ENCODE results near the gene DTHD1.

DTHD1 gene

GRCh38 chr4:36249610-36250009 is 31.8 kb upstream of the DTHD1 start:
- no peak overlapping the region for H3K27ac ChIP-seq (ENCODE audit: low read length)
- H3K9me3 ChIP-seq (ENCODE audit: control insufficient read depth in 2 of 2, low read length in 2 of 2): no peaks in the 10 kb centered on the region
- no peak overlapping the region for H3K4me3 ChIP-seq (ENCODE audit: low read length in 2 of 2)
- no peaks in the 10 kb centered on the region for H3K36me3 ChIP-seq (ENCODE audit: control insufficient read depth in 2 of 2, insufficient read depth in 2 of 2, low read length in 2 of 2)
- no peak overlapping the region for H3K9ac ChIP-seq (ENCODE audit: low read length in 2 of 2)
- no peaks in the 10 kb centered on the region for H3K4me1 ChIP-seq (ENCODE audit: control insufficient read depth, insufficient read depth, low read length)
- peaks cover 2 to 3% of the 10 kb centered on the region in 2 donors for H3K27me3 ChIP-seq (ENCODE audit: control insufficient read depth in 1 of 2, insufficient read depth in 2 of 2, low read length in 2 of 2)

- Histone ChIP-seq H3K9me3 (ENCODE audit: control insufficient read depth in 2 of 2, low read length in 2 of 2) (no peaks in the 10 kb centered on the region), H3K9ac (ENCODE audit: low read length in 2 of 2) (no peak overlapping the region), H3K4me1 (ENCODE audit: control insufficient read depth, insufficient read depth, low read length) (no peaks in the 10 kb centered on the region), H3K4me3 (ENCODE audit: low read length in 2 of 2) (no peak overlapping the region), H3K27me3 (ENCODE audit: control insufficient read depth in 1 of 2, insufficient read depth in 2 of 2, low read length in 2 of 2) (no peaks in the 10 kb centered on the region), H3K36me3 (ENCODE audit: control insufficient read depth in 2 of 2, insufficient read depth in 2 of 2, low read length in 2 of 2) (no peaks in the 10 kb centered on the region), H3K27ac (ENCODE audit: low read length) (no peak overlapping the region)
These were observed 29.4 kb upstream of the DTHD1 start for GRCh38 chr4:36251983-36252382.

- no peak overlapping the region for H3K4me3 ChIP-seq (ENCODE audit: low read length in 2 of 2)
- no peak overlapping the region for H3K27ac ChIP-seq (ENCODE audit: low read length)
- no peak overlapping the region for H3K9ac ChIP-seq (ENCODE audit: low read length in 2 of 2)
- no peaks in the 10 kb centered on the region for H3K36me3 ChIP-seq (ENCODE audit: control insufficient read depth in 2 of 2, insufficient read depth in 2 of 2, low read length in 2 of 2)
- no peaks in the 10 kb centered on the region for H3K27me3 ChIP-seq (ENCODE audit: control insufficient read depth in 1 of 2, insufficient read depth in 2 of 2, low read length in 2 of 2)
- H3K9me3 ChIP-seq (ENCODE audit: control insufficient read depth in 2 of 2, low read length in 2 of 2): no peaks in the 10 kb centered on the region
- no peaks in the 10 kb centered on the region for H3K4me1 ChIP-seq (ENCODE audit: control insufficient read depth, insufficient read depth, low read length)
These were observed 27.0 kb upstream of the DTHD1 start for GRCh38 chr4:36254371-36254770.

- H3K4me3 ChIP-seq (ENCODE audit: low read length in 2 of 2): no peak overlapping the region
- H3K9ac ChIP-seq (ENCODE audit: low read length in 2 of 2): no peak overlapping the region
- no peaks in the 10 kb centered on the region for H3K9me3 ChIP-seq (ENCODE audit: control insufficient read depth in 2 of 2, low read length in 2 of 2)
- no peaks in the 10 kb centered on the region for H3K36me3 ChIP-seq (ENCODE audit: control insufficient read depth in 2 of 2, insufficient read depth in 2 of 2, low read length in 2 of 2)
- H3K27me3 ChIP-seq (ENCODE audit: control insufficient read depth in 1 of 2, insufficient read depth in 2 of 2, low read length in 2 of 2): no peaks in the 10 kb centered on the region
- no peaks in the 10 kb centered on the region for H3K4me1 ChIP-seq (ENCODE audit: control insufficient read depth, insufficient read depth, low read length)
- no peak overlapping the region for H3K27ac ChIP-seq (ENCODE audit: low read length)
These were observed 25.8 kb upstream of the DTHD1 start for GRCh38 chr4:36255577-36255976.

GRCh38 chr4:36256398-36256891 is 25.0 kb upstream of the DTHD1 start:
- H3K9me3 ChIP-seq (ENCODE audit: control insufficient read depth in 2 of 2, low read length in 2 of 2): no peaks in the 10 kb centered on the region
- H3K27ac ChIP-seq (ENCODE audit: low read length): no peak overlapping the region
- no peaks in the 10 kb centered on the region for H3K27me3 ChIP-seq (ENCODE audit: control insufficient read depth in 1 of 2, insufficient read depth in 2 of 2, low read length in 2 of 2)
- H3K9ac ChIP-seq (ENCODE audit: low read length in 2 of 2): no peak overlapping the region
- H3K4me1 ChIP-seq (ENCODE audit: control insufficient read depth, insufficient read depth, low read length): no peaks in the 10 kb centered on the region
- H3K4me3 ChIP-seq (ENCODE audit: low read length in 2 of 2): no peak overlapping the region
- no peaks in the 10 kb centered on the region for H3K36me3 ChIP-seq (ENCODE audit: control insufficient read depth in 2 of 2, insufficient read depth in 2 of 2, low read length in 2 of 2)

- no peak overlapping the region for H3K9ac ChIP-seq (ENCODE audit: low read length in 2 of 2)
- no peak overlapping the region for H3K27ac ChIP-seq (ENCODE audit: low read length)
- H3K27me3 ChIP-seq (ENCODE audit: control insufficient read depth in 1 of 2, insufficient read depth in 2 of 2, low read length in 2 of 2): no peaks in the 10 kb centered on the region
- no peak overlapping the region for H3K4me3 ChIP-seq (ENCODE audit: low read length in 2 of 2)
- no peaks in the 10 kb centered on the region for H3K9me3 ChIP-seq (ENCODE audit: control insufficient read depth in 2 of 2, low read length in 2 of 2)
- H3K36me3 ChIP-seq (ENCODE audit: control insufficient read depth in 2 of 2, insufficient read depth in 2 of 2, low read length in 2 of 2): no peaks in the 10 kb centered on the region
- H3K4me1 ChIP-seq (ENCODE audit: control insufficient read depth, insufficient read depth, low read length): no peaks in the 10 kb centered on the region
These were observed 20.7 kb upstream of the DTHD1 start for GRCh38 chr4:36260731-36261130.

- Histone ChIP-seq H3K4me3 (ENCODE audit: low read length in 2 of 2) (no peak overlapping the region), H3K36me3 (ENCODE audit: control insufficient read depth in 2 of 2, insufficient read depth in 2 of 2, low read length in 2 of 2) (no peaks in the 10 kb centered on the region), H3K4me1 (ENCODE audit: control insufficient read depth, insufficient read depth, low read length) (no peaks in the 10 kb centered on the region), H3K27me3 (ENCODE audit: control insufficient read depth in 1 of 2, insufficient read depth in 2 of 2, low read length in 2 of 2) (no peaks in the 10 kb centered on the region), H3K9me3 (ENCODE audit: control insufficient read depth in 2 of 2, low read length in 2 of 2) (no peaks in the 10 kb centered on the region), H3K9ac (ENCODE audit: low read length in 2 of 2) (no peak overlapping the region), H3K27ac (ENCODE audit: low read length) (no peak overlapping the region)
These were observed 17.1 kb upstream of the DTHD1 start for GRCh38 chr4:36264207-36264826.

GRCh38 chr4:36267486-36268268 is 13.7 kb upstream of the DTHD1 start:
- Histone ChIP-seq H3K4me3 (ENCODE audit: low read length in 2 of 2) (no peak overlapping the region), H3K27ac (ENCODE audit: low read length) (no peak overlapping the region), H3K4me1 (ENCODE audit: control insufficient read depth, insufficient read depth, low read length) (no peaks in the 10 kb centered on the region), H3K27me3 (ENCODE audit: control insufficient read depth in 1 of 2, insufficient read depth in 2 of 2, low read length in 2 of 2) (no peaks in the 10 kb centered on the region), H3K9ac (ENCODE audit: low read length in 2 of 2) (no peak overlapping the region), H3K36me3 (ENCODE audit: control insufficient read depth in 2 of 2, insufficient read depth in 2 of 2, low read length in 2 of 2) (no peaks in the 10 kb centered on the region), H3K9me3 (ENCODE audit: control insufficient read depth in 2 of 2, low read length in 2 of 2) (no peaks in the 10 kb centered on the region)

- Histone ChIP-seq H3K9me3 (ENCODE audit: control insufficient read depth in 2 of 2, low read length in 2 of 2) (no peaks in the 10 kb centered on the region), H3K4me3 (ENCODE audit: low read length in 2 of 2) (no peak overlapping the region), H3K27ac (ENCODE audit: low read length) (no peak overlapping the region), H3K4me1 (ENCODE audit: control insufficient read depth, insufficient read depth, low read length) (no peaks in the 10 kb centered on the region), H3K36me3 (ENCODE audit: control insufficient read depth in 2 of 2, insufficient read depth in 2 of 2, low read length in 2 of 2) (no peaks in the 10 kb centered on the region), H3K9ac (ENCODE audit: low read length in 2 of 2) (no peak overlapping the region), H3K27me3 (ENCODE audit: control insufficient read depth in 1 of 2, insufficient read depth in 2 of 2, low read length in 2 of 2) (no peaks in the 10 kb centered on the region)
These were observed 12.3 kb upstream of the DTHD1 start for GRCh38 chr4:36269101-36269500.

- H3K9me3 ChIP-seq (ENCODE audit: control insufficient read depth in 2 of 2, low read length in 2 of 2): no peaks in the 10 kb centered on the region
- no peak overlapping the region for H3K9ac ChIP-seq (ENCODE audit: low read length in 2 of 2)
- H3K4me1 ChIP-seq (ENCODE audit: control insufficient read depth, insufficient read depth, low read length): no peaks in the 10 kb centered on the region
- H3K36me3 ChIP-seq (ENCODE audit: control insufficient read depth in 2 of 2, insufficient read depth in 2 of 2, low read length in 2 of 2): no peaks in the 10 kb centered on the region
- no peaks in the 10 kb centered on the region for H3K27me3 ChIP-seq (ENCODE audit: control insufficient read depth in 1 of 2, insufficient read depth in 2 of 2, low read length in 2 of 2)
- H3K27ac ChIP-seq (ENCODE audit: low read length): no peak overlapping the region
- H3K4me3 ChIP-seq (ENCODE audit: low read length in 2 of 2): no peak overlapping the region
These were observed 11.8 kb upstream of the DTHD1 start for GRCh38 chr4:36269533-36270173.

GRCh38 chr4:36273276-36273675 is 8.1 kb upstream of the DTHD1 start:
- Histone ChIP-seq H3K9me3 (ENCODE audit: control insufficient read depth in 2 of 2, low read length in 2 of 2) (no peaks in the 10 kb centered on the region), H3K9ac (ENCODE audit: low read length in 2 of 2) (no peak overlapping the region), H3K36me3 (ENCODE audit: control insufficient read depth in 2 of 2, insufficient read depth in 2 of 2, low read length in 2 of 2) (no peaks in the 10 kb centered on the region), H3K27ac (ENCODE audit: low read length) (no peak overlapping the region), H3K27me3 (ENCODE audit: control insufficient read depth in 1 of 2, insufficient read depth in 2 of 2, low read length in 2 of 2) (no peaks in the 10 kb centered on the region), H3K4me3 (ENCODE audit: low read length in 2 of 2) (no peak overlapping the region), H3K4me1 (ENCODE audit: control insufficient read depth, insufficient read depth, low read length) (no peaks in the 10 kb centered on the region)

All from stomach smooth muscle (tissue), 2 donors.